Stimulated activated CD4-positive, alpha-beta T cell treated with anti-CD3 and anti-CD28 coated beads, Interleukin-4, amount 100 ng/mL, for 24 hours (primary cell): ENCODE measurements around the gene CBFA2T2.
"Not testable (repeated sequence)": the region's sequence is repeated elsewhere in the genome, so short reads cannot be mapped to it uniquely, and the experiment has no call there.

ENCODE experiments used
- DNase-seq: peaks from one replicate; pipeline ENCODE4 v3.0.0-alpha.2; 2020

The CBFA2T2 gene

GRCh38 chr20:33472868-33473435 is 16.9 kb upstream of the CBFA2T2 start:
- DNase-seq = no peak

GRCh38 chr20:33474097-33474873 is 15.6 kb upstream of the CBFA2T2 start:
- no peak for DNase-seq

GRCh38 chr20:33474963-33475362 is 14.9 kb upstream of the CBFA2T2 start:
- DNase-seq = no peak

- DNase-seq = no peak
Measured at GRCh38 chr20:33475381-33476152, 14.3 kb upstream of the CBFA2T2 start.

GRCh38 chr20:33477386-33478234 is 12.3 kb upstream of the CBFA2T2 start:
- DNase-seq = no peak

- no peak for DNase-seq
Measured at GRCh38 chr20:33480048-33480447, 9.8 kb upstream of the CBFA2T2 start.

GRCh38 chr20:33481431-33481941 is 8.4 kb upstream of the CBFA2T2 start:
- DNase-seq = no peak

- no peak for DNase-seq
Measured at GRCh38 chr20:33482581-33482980, 7.3 kb upstream of the CBFA2T2 start.

GRCh38 chr20:33483186-33483585 is 6.7 kb upstream of the CBFA2T2 start:
- not testable (repeated sequence) for DNase-seq

- DNase-seq = no peak
Measured at GRCh38 chr20:33488201-33488600, 1.7 kb upstream of the CBFA2T2 start.

- DNase-seq = not testable (repeated sequence)
Measured at GRCh38 chr20:33488661-33489494, 1.0 kb upstream of the CBFA2T2 start.

GRCh38 chr20:33489495-33490022 is 337 bp upstream of the CBFA2T2 start:
- DNase-seq = peak; percentile 99

GRCh38 chr20:33490934-33491656 is 1.2 kb downstream of the CBFA2T2 start:
- no peak for DNase-seq

- DNase-seq = no peak
Measured at GRCh38 chr20:33493076-33493766, 3.3 kb downstream of the CBFA2T2 start.

- not testable (repeated sequence) for DNase-seq
Measured at GRCh38 chr20:33496776-33497175, 6.9 kb downstream of the CBFA2T2 start.

GRCh38 chr20:33499355-33499754 is 9.5 kb downstream of the CBFA2T2 start:
- DNase-seq = no peak

GRCh38 chr20:33501000-33501399 is 11.1 kb downstream of the CBFA2T2 start:
- DNase-seq = no peak

GRCh38 chr20:33503564-33503963 is 13.7 kb downstream of the CBFA2T2 start:
- no peak for DNase-seq

- no peak for DNase-seq
Measured at GRCh38 chr20:33506576-33506975, 16.7 kb downstream of the CBFA2T2 start.

GRCh38 chr20:33507461-33507860 is 17.6 kb downstream of the CBFA2T2 start:
- no peak for DNase-seq
